ENCODE results near the gene PRR23C. TPM values are rescaled to one million over a fixed set of nuclear protein-coding genes. Genes with fewer than 3 reads are reported as not detected.

Gene PRR23C
- total RNA-seq, 2 donors from 2014 or later, result not detected

GRCh38 chr3:139006051-139006716 is 38.5 kb downstream of the PRR23C start, which contains the start of gene PRR23A:
PRR23A (minus strand) TSS chr3:139006268; CDS start chr3:139006268, 0 bp downstream.
- intact Hi-C loops (cut with DNase I), result no loop called here
- DNase-seq (ENCODE audit: low spot score), result peak; percentile 77

DNA sequence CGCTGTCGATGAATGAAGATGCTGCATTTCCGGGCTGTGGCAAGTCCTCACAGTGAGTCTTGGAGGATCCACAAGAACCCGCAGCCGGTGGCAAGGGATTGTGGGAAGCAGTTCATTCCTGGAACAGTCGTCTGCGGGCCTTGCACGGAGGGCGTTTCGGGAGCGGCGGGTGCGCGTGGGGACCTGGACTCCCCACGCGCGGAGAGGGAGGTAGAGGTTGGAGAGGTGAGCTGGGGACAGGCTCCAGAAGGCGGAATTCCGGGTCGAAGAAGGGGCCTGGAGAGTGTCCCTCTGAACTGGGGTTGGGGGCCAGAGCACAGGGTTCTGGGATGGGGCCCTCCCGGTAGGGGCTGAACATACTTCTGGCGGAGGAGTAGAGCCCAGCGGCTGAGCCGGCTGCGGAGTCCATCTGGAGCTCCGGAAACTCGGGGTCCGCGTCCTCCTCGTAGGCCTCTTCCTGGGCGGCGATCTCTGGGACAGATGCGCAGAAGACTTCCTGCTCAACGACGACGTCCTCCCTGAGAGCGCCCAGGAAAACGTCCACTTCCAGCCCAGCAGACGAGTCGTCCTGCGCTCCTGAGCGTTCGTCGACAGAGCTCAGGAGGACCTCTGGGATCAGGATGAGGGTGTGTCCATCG is 39.2 kb downstream of the PRR23C start:
- no peak for DNase-seq (ENCODE audit: low spot score)
- intact Hi-C loops (cut with DNase I), result no loop called here

DNA sequence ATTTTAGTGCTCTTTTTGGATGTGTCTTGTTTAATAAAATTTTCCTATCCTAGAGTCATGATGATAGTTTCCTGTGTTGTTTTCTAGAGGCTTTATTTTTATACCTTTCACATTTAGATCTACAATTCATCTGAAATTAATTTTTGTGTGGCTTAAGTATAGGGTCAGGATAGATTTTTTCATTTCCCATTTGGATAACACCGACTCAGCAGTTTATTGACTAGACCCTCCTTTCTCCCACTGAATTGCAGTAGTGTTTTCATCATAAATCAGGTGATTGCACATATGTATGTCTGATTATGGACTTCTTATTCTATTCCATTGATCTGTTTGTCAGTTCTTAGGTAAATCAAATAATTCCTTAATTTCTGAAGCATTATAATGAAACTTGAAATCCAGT is 49.0 kb downstream of the PRR23C start:
- intact Hi-C loops (cut with DNase I), result no loop called here
- DNase-seq (ENCODE audit: low spot score), result no peak

Other genes starting within 250 kb of the PRR23C start
- 10 to 100 TPM; 15.4 to 21.1 TPM for gene PIK3CB, start 210.0 kb downstream of the PRR23C start, total RNA-seq
- gene FOXL2, start 97.8 kb downstream of the PRR23C start, total RNA-seq, result not detected
- not detected for gene FOXL2NB, start 97.7 kb downstream of the PRR23C start, total RNA-seq
- gene PRR23A, start 38.6 kb downstream of the PRR23C start, total RNA-seq, result not detected
- not detected for gene PRR23B, start 24.0 kb downstream of the PRR23C start, total RNA-seq